ENCODE measurements around the gene HMCN2.
"Not testable (repeated sequence)": the region's sequence is repeated elsewhere in the genome, so short reads cannot be mapped to it uniquely, and the experiment has no call there.

HMCN2 gene

GRCh38 chr9:130421154-130421801 lies 155.7 kb downstream of the HMCN2 start:
- no peak for DNase-seq

GRCh38 chr9:130421802-130422276 lies 156.3 kb downstream of the HMCN2 start:
- peak; percentile 82 for DNase-seq

GRCh38 chr9:130422546-130422945 lies 157.0 kb downstream of the HMCN2 start:
- no peak for DNase-seq

GRCh38 chr9:130423272-130423671 lies 157.7 kb downstream of the HMCN2 start:
- peak; percentile 82 for DNase-seq

GRCh38 chr9:130424595-130425454 lies 159.3 kb downstream of the HMCN2 start:
- no peak for DNase-seq

- DNase-seq: no peak
Observed at GRCh38 chr9:130425741-130426466, 160.3 kb downstream of the HMCN2 start.

GRCh38 chr9:130426467-130426773 lies 160.9 kb downstream of the HMCN2 start:
- DNase-seq: no peak

- DNase-seq: peak; percentile 73
Observed at GRCh38 chr9:130426883-130427282, 161.3 kb downstream of the HMCN2 start.

- DNase-seq: no peak
Observed at GRCh38 chr9:130427326-130427725, 161.8 kb downstream of the HMCN2 start.

- no peak for DNase-seq
Observed at GRCh38 chr9:130428086-130428665, 162.6 kb downstream of the HMCN2 start.

GRCh38 chr9:130429381-130429780 lies 163.8 kb downstream of the HMCN2 start:
- no peak for DNase-seq

- no peak for DNase-seq
Observed at GRCh38 chr9:130429831-130430230, 164.3 kb downstream of the HMCN2 start.

GRCh38 chr9:130430232-130430631 lies 164.7 kb downstream of the HMCN2 start:
- DNase-seq: no peak

- no peak for DNase-seq
Observed at GRCh38 chr9:130430734-130431535, 165.4 kb downstream of the HMCN2 start.

- DNase-seq: no peak
Observed at GRCh38 chr9:130431536-130432303, 166.2 kb downstream of the HMCN2 start.

- no peak for DNase-seq
Observed at GRCh38 chr9:130432362-130432761, 166.8 kb downstream of the HMCN2 start.

GRCh38 chr9:130432796-130433167 lies 167.2 kb downstream of the HMCN2 start:
- no peak for DNase-seq

- peak; percentile 84 for DNase-seq
Observed at GRCh38 chr9:130433168-130433946, 167.8 kb downstream of the HMCN2 start.

- no peak for DNase-seq
Observed at GRCh38 chr9:130433947-130434262, 168.3 kb downstream of the HMCN2 start.

- not testable (repeated sequence) for DNase-seq
Observed at GRCh38 chr9:130434656-130435055, 169.1 kb downstream of the HMCN2 start.

Measured in islet precursor cell (in vitro differentiated cells).